ENCODE measurements around the gene SLC35F1.

Gene SLC35F1

GRCh38 chr6:118316796-118317384 lies 409.8 kb downstream of the SLC35F1 start:
- no peak for DNase-seq (ENCODE audit: low spot score)

GRCh38 chr6:118317581-118318563 lies 410.8 kb downstream of the SLC35F1 start:
- no peak for DNase-seq (ENCODE audit: low spot score)

GRCh38 chr6:118318648-118319047 lies 411.6 kb downstream of the SLC35F1 start:
- no peak for DNase-seq (ENCODE audit: low spot score)

GRCh38 chr6:118319416-118319815 lies 412.4 kb downstream of the SLC35F1 start:
- DNase-seq (ENCODE audit: low spot score) = no peak

GRCh38 chr6:118319894-118320649 lies 413.0 kb downstream of the SLC35F1 start:
- DNase-seq (ENCODE audit: low spot score) = no peak

GRCh38 chr6:118320652-118321051 lies 413.6 kb downstream of the SLC35F1 start:
- DNase-seq (ENCODE audit: low spot score) = no peak

- no peak for DNase-seq (ENCODE audit: low spot score)
Observed at GRCh38 chr6:118324116-118324515, 417.1 kb downstream of the SLC35F1 start.

- peak; percentile 17 for DNase-seq (ENCODE audit: low spot score)
Observed at GRCh38 chr6:118325220-118325860, 418.3 kb downstream of the SLC35F1 start.

- no peak for DNase-seq (ENCODE audit: low spot score)
Observed at GRCh38 chr6:118326712-118327111, 419.6 kb downstream of the SLC35F1 start.

- DNase-seq (ENCODE audit: low spot score) = no peak
Observed at GRCh38 chr6:118327237-118327636, 420.2 kb downstream of the SLC35F1 start.

GRCh38 chr6:118333772-118334171 lies 426.7 kb downstream of the SLC35F1 start:
- DNase-seq (ENCODE audit: low spot score) = no peak

GRCh38 chr6:118334634-118335033 lies 427.6 kb downstream of the SLC35F1 start:
- DNase-seq (ENCODE audit: low spot score) = no peak

- DNase-seq (ENCODE audit: low spot score) = no peak
Observed at GRCh38 chr6:118335325-118335816, 428.3 kb downstream of the SLC35F1 start.

GRCh38 chr6:118344014-118344670 lies 437.1 kb downstream of the SLC35F1 start:
- no peak for DNase-seq (ENCODE audit: low spot score)

GRCh38 chr6:118350881-118351430 lies 443.9 kb downstream of the SLC35F1 start:
- no peak for DNase-seq (ENCODE audit: low spot score)

- no peak for DNase-seq (ENCODE audit: low spot score)
Observed at GRCh38 chr6:118353564-118353963, 446.5 kb downstream of the SLC35F1 start.

- no peak for DNase-seq (ENCODE audit: low spot score)
Observed at GRCh38 chr6:118354641-118355040, 447.6 kb downstream of the SLC35F1 start.

GRCh38 chr6:118356054-118356453 lies 449.0 kb downstream of the SLC35F1 start:
- no peak for DNase-seq (ENCODE audit: low spot score)

GRCh38 chr6:118356686-118357085 lies 449.6 kb downstream of the SLC35F1 start:
- no peak for DNase-seq (ENCODE audit: low spot score)

Data from RKO (cell line).